PC-3 (cell line): ENCODE measurements around the gene EFL1.

Experiments
- EZH2phosphoT487 ChIP-seq: fragments of 300-600 bp; sonication (generic); IDR thresholded peaks from 2 replicates; pipeline ENCODE4 v1.6.1; 2018; ENCODE audit warnings: mild to moderate bottlenecking, antibody characterized with exemption, low read length, borderline replicate concordance
- TF ChIP-seq, protein P1 (sequence below): fragments of 300-600 bp; sonication (generic); conservative IDR thresholded peaks from 2 replicates; pipeline ENCODE4 v1.5.1; 2017; ENCODE audit warnings: antibody characterized with exemption, low read depth, mild to moderate bottlenecking, low read length

DNA sequence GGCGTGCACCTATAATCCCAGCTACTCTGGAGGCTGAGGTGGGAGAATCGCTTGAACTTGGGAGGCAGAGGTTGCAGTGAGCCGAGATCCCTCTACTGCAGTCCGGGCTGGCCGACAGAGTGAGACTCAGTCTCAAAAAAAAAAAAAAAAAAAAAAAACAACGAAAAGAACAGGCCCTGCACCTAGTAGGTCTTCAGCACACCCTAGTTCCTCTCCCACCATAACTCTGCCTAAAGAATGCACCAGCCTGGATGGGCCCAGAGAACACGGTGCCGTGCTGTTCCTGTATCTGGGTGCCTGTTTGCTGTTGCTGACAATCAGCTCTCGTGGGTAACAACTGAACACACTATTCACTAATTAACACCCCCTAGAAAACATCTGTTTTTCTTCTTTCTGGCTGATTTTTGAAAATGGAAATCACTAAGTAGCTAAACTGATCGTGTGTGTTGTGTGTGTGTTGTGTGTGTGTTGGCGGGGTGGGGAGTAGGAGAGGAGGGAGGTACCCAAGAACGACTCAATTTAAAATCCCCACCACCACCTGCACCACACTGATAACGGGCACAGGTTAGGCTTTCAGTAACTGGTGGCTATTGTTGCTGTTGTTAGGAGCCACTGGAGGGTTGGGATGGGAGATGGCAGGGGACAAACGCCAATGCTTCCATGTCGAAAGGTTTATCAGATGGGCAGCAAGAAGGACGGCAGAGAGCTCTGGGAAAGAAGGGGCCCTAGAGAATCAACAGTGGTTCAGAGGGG is 176.1 kb downstream of the EFL1 start:
- no peak for TF ChIP-seq EZH2phosphoT487
- TF ChIP-seq, protein P1, sequence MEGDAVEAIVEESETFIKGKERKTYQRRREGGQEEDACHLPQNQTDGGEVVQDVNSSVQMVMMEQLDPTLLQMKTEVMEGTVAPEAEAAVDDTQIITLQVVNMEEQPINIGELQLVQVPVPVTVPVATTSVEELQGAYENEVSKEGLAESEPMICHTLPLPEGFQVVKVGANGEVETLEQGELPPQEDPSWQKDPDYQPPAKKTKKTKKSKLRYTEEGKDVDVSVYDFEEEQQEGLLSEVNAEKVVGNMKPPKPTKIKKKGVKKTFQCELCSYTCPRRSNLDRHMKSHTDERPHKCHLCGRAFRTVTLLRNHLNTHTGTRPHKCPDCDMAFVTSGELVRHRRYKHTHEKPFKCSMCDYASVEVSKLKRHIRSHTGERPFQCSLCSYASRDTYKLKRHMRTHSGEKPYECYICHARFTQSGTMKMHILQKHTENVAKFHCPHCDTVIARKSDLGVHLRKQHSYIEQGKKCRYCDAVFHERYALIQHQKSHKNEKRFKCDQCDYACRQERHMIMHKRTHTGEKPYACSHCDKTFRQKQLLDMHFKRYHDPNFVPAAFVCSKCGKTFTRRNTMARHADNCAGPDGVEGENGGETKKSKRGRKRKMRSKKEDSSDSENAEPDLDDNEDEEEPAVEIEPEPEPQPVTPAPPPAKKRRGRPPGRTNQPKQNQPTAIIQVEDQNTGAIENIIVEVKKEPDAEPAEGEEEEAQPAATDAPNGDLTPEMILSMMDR: no peak
